Fibroblast of lung (primary cell): ENCODE measurements around the gene RMND5A.

Source experiments
- CTCF ChIP-seq, 2 donors: IDR thresholded peaks in 1 of 2; conservative IDR thresholded peaks in 1 of 2; 1 replicate in 1 of 2; 2 replicates in 1 of 2; pipeline ENCODE4 v1.5.1; 2011 to 2012; ENCODE audit warnings: low read length in 2 of 2, control low read depth in 1 of 2, inconsistent platforms in 1 of 2, low read depth in 1 of 2, mild to moderate bottlenecking in 1 of 2
- EZH2 ChIP-seq: IDR thresholded peaks from 2 replicates; pipeline ENCODE4 v1.5.1; 2012; ENCODE audit warnings: low read length, control low read depth, mild to moderate bottlenecking; ENCODE audit errors: missing control alignments

- TF ChIP-seq EZH2: no peak
- TF ChIP-seq CTCF (conservative IDR thresholded peaks at IDR 0.05 in 1 of 2, IDR thresholded peaks at IDR 0.05 in 1 of 2; ENCODE audit: low read depth in 1 of 2, low read length in 2 of 2): no peak
Observed at GRCh38 chr2:86791573-86791972, 71.5 kb downstream of the RMND5A start.
